ENCODE measurements around the gene PCOLCE2.

The PCOLCE2 gene

DNA sequence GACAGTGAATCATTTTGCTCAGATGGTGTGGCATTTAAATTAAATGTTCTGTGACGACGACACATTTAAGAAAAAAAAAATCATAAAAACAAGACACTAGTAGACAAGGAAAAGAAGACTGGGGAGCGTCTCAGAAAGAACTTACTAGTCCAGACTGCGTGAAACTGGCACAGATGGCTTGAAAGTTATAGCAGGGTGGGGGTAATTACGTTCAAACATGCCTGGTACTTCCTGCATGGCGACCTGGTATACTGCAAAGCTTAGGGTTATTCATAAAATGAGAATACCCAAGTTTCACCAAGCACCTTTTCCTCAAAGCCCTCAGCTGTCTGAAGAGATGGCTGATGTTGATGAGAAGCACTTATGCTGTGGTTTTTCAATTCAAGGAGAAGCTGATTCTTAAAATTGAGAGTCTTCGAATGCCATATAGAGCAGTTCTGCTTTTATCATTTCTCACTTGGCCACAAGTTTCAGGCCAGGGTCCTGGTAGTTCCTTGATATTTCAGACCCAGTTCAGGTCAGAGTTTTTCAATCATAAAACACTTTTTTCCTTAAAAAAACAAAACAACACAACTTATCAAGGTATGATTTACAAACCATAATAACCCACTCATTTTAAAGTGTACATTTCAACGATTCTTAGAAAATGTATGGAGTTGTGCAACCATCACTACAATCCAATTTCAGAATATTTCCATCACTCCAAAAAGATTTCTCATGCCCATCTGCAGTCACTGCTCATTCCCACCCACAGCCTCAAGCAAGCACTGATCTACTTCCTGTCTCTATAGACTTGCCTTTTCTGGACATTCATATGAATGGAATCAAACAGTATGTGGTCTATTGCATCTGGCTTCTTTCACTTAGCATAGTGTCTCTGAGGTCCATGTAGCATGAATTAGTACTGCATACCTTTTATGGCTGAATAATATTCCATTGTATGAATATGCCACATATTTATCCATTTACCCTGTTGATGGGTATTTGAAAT lies 24.7 kb downstream of the PCOLCE2 start:
- no peak for DNase-seq

- no peak for DNase-seq
Observed at GRCh38 chr3:142863010-142863817, 25.7 kb downstream of the PCOLCE2 start.

- DNase-seq: no peak
Observed at GRCh38 chr3:142861926-142862325, 27.0 kb downstream of the PCOLCE2 start.

GRCh38 chr3:142858043-142858442 lies 30.8 kb downstream of the PCOLCE2 start:
- DNase-seq: no peak

- no peak for DNase-seq
Observed at GRCh38 chr3:142857056-142857455, 31.8 kb downstream of the PCOLCE2 start.

DNA sequence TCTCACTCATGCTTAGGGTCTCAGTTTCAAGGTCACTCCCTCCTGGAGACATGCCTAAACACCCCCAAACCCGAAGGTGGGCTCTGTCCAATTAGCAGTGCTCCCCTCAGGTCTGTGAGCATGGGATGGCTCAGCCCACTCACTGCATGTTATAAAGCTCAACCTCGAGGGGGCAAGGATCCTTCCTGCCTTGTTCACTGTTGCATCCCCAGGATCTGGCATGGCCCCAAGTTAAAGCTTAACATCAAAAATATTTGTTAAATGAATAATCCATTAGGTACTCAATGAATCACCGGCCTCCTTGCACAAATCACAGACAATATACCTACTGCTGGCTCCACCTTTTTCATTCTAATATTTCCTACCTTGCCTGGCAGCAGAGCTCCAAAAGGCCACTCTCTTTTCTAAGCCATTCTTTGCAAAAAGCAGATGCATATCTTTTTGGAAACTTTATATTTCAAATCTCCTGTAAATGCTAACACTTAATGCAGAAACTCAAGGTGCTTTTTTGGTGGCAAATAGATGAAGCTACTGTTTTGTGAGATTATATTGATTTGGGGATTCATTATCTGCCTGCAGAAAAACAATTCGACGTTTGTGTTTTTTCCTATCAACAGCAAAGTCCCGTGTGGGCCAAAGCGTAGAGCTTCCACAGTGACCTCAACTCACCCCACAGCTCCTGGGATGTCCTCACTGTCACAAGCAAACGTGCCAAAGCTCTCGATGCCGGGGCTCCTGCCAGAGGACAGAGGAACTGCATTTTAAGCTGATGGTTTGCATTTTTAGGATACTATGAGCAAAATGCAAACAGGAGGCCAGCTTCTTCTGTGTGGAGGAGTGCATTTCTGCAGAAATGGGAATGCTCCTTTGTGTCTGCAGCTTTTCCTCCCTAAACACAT lies 35.4 kb downstream of the PCOLCE2 start:
- no peak for DNase-seq

DNA sequence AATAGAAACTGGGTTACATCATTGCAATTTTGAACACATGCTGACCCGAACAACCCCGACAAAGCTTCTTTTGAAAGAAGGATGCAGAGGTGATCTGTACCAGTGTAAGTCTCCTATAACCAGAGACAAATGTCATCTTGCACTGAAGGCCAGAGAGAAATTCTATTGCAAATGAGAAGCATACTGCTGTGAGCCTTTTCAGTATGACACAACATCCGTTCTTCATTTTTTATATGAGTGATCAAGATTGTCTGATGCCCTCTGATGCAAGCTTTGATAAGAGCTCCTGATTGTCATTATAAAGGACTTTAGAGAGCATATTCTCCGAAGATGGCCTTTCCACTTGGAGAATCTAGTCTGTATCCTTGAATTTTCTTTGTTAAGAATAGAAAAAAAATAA lies 36.9 kb downstream of the PCOLCE2 start:
- DNase-seq: no peak

DNA sequence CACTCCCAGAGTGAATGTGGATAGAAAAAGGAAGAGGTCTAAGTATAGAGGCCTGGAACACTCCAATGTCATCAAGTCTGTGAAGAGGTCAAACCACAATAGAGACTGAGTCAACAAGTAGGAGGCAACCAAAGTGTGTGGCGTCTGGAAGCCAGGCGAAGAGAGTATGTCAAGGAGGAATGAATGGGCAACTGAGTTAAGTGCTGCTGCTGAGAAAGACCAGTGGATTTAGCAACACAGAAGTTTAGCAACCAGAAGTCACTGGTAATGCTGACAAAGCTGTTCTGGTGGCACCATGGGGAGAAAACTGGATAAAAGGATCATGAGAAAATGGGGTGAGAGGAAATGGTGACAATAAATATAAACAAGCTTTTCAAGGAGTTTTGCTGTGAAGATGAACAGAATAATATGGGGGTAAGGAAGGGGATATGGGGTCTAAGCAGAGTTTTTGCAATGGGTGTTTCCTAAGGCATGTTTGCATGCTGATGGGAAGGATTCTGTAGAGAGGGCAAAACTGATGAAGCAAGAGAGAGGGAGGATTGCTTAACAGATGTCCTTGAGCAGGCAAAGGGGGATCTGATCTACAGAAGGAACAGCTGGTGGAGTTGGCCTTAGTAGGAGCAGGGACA lies 38.4 kb downstream of the PCOLCE2 start:
- DNase-seq: no peak

DNA sequence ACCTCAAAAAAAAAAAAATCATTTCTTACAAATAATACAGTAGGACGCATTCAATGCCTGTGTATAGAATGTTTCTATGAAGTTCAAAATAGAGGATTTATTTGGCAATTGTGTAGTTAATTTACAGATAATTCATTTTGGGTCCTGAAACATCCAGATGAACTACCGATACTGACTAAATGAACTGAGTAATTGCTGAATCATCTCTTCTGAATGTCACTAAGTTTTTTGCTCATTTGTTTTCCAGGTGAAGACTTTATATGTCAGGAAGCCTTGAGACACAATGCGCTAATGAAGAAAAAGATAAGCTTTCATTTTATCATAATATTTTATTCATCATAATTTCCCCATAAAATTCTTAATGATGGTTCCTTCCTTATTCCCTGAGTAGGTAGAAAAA lies 39.7 kb downstream of the PCOLCE2 start:
- DNase-seq: no peak

DNA sequence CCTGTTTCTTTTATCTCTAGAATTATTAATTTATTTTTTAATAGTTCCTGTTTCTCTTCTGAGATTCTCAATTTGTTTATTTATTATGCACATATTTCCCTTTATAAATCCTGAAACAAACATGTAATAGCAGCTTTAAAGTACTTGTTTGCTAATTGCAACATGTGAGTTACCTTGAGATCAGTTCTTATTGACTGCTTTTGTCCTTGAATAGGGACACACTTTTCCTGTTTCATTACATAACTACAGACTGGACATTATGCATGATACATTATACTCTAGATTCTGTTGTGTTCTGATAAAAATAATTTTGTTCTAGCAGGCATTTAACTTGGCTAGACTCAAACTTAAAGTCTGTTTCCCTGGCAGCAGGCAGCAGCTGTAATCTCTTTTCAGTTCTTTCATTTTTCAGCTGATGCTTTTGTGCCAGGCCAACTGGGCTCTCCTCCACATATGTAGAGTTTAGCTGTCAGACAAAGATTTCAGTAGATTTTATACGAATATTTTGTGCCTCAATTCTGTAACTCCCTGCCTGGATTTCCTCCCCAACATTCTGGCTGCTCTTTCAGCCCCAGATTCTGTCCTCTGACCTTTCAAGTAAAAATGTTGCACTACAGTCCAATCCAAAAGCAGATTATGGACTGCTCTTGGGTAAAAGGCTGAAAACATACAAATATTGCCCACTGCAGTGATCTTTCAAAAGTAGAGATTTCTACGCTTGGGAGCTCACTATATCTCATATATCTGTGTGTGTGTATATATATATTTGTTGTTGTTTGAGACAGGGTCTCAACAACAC lies 41.9 kb downstream of the PCOLCE2 start:
- no peak for DNase-seq

DNA sequence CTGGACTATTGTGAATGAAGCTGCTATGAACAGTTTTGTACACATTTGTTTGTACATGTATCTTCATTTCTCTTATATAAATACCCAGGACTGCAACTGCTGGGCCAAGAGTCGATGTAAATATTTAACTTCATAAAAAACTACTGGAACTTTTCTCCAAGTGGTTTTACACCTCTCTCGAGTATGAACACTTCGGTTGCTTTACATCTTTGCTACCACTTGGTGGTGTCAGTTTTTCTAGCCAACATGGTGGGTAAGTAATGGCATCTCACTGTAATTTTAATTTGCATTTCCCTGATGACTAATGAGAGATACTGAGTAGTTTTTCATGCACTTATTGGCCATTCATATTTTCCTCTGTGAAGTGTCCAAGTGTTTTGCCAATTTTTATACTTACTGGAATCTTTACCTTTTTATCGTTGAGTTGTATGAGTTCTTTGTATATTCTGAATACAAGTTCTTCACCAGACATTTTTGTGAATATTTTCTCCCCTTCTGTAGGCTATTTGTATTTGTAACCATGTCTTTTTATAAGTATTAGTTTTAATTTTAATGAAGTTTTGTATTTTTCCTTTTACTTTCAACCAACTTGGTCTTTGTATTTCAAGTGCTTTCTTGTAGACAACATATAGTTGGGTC lies 44.4 kb downstream of the PCOLCE2 start:
- no peak for DNase-seq

GRCh38 chr3:142839831-142840230 lies 49.1 kb downstream of the PCOLCE2 start:
- no peak for DNase-seq

- no peak for DNase-seq
Observed at GRCh38 chr3:142837526-142837925, 51.4 kb downstream of the PCOLCE2 start.

DNA sequence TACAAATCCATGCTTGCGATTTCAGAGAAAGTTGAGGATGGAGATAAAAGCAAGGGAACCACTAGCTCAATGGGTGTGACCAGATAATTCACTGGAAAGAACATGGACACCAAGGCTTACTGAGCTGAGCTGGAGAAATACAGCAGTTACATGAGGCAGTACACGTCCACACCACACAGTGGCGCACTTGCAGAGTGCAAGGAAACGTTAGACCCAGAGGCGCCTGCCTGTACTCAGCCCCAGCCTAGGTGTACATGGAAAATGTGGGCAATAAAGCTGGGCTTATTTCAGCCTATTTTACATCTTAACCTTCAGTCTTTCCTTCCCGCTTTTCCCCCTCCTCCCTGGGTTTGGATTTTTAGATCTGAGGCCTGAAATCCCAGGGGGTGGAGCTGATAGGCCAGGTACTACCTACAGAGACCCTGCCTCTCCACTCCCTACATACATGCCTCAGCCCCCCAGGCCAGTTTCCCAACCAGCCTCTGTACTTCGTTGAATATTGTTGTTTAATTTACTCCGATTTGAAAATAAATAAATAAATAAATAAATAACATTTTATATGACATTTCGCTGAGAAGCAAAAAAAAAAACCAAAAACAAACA lies 60.1 kb downstream of the PCOLCE2 start:
- peak; percentile 55 for DNase-seq

DNA sequence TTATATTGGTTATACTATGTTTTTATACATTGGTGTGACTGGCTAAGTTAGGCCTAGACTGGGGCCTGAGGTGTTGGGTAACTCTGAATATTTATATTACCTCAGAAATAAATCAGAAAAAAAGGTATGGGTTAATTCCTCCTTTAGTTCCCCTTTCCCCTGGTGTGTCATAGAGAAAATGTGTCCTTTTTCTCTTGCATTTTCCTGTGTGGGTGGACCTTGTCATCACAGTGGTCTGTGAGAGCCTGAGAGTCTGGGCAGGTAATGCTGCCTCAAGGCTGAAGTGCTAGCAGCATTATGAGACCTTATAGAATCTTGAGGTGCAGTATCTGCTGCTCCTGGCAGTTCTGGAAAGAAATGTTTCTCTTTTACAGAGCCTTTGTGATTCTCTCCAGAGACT lies 69.7 kb downstream of the PCOLCE2 start:
- no peak for DNase-seq

GRCh38 chr3:142818651-142819050 lies 70.2 kb downstream of the PCOLCE2 start:
- DNase-seq: no peak

DNA sequence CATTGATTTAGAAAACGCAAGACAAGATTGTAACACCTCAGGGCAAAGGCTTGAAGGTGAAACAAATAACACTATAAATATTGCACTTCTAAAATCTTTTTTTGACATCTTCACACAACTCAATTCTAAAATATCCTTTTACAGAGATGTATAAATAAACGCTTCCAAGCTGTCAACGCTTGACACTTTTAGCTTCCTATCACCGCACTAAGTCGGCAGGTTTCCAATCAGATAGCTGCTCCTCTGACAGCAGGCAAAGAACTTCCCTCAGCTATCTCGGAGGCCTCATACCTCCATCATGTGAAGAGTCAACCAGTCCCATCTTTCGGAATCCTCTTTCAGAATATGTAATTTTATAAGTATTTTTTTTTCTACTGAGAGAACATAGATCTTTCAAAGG lies 71.0 kb downstream of the PCOLCE2 start:
- DNase-seq: no peak

DNA sequence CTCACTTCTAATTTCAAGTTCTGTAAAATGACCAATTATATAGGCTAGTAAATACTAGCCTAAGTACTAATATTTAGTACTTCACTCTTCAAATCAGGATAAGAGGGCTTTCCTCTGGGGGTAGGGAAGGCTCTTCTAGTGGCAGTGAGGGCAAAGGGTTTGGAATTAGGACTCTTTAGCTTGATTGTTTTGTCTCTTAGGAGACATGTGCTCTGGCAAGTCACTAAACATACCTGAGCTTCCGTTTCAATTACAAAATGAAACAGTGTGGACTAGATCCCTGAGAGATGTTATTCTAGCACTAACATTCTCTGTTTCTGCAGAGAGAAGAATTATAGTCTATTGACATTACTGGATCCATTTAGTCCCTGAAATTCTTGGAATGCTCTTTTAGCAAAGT lies 71.5 kb downstream of the PCOLCE2 start:
- no peak for DNase-seq

DNA sequence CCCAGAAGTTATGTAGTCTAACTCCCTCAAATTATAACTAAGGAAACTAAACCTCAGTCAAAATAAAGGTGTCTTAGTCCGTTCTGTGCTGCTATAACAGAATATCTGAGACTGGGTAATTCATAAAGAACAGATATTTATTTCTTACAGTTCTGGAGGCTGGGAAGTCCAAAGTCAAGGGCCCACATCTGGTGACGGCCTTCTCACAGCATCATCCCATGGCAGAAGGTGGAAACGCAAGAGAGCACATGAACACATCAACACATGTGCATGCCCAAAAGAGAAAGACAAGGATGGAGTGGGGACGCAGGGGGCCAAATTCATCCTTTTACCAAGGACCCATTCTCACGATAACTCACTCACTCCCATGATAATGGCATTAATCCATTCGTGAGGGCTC lies 73.1 kb downstream of the PCOLCE2 start:
- no peak for DNase-seq

DNA sequence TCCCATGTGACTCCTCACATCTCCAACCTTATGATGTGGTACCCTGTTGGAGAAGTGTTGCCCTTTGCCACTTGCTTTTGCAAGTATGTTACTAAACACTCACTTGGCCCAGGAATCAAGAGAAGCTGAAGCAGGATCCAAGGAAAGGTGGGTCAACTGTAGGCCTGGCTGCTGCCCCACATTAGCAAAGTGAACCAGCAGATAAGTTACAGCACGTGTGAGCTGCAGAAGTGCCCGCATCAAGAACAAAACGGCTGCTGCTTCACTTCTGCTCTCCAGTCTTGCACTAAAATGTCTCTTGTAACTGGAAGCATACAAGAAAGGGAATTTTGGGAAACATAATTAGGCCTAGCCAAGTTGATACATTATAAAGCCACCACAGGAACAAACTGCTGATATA lies 79.6 kb downstream of the PCOLCE2 start:
- DNase-seq: no peak

Measured in NCI-H1092 (cell line).